ENCODE results near the gene MARK3. TPM values are rescaled to one million over a fixed set of nuclear protein-coding genes. Genes with fewer than 3 reads are reported as not detected.

The MARK3 gene
- total and polyA plus RNA-seq, 3 donors from 2014 or later = 93.9 to 198 (median 172) TPM

DNA sequence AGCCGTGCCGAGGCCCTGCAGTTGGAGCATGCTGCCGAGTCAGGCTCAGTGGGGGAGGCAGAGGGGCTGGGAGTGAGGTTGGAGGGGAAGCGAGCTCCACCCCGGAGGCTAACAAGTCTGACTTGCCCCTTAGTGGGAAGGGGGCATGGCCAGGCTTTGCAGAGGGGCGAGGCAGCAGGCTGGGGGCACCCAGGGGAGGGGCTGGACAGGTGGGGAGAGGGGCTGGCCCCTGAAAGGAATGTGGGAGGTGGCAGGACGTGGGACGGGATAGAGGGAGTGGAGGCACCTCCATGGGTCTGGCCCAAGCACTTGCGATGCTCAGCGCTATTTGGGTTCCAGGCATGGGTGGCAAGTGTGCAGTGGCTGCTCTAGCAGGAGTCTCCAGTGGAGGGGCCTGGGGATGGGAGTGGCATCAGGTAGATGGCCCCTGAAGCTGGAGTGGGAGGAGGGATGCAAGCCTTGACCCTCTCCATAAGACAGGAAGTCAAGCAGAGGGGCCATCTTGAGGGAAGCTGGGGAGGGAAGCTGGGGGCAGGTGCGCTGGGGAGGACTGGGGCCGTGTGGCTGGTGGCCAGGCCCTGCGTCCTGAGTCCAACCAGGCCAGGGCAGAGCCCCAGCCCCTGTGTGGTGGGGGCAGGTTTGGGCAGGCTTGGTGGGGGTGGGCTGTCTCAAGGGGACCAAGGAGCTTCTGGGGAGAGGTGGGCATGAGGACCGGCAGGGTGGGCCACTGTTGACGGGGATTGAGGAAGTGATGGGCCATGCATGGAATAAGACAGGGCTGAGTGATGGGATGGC, 146.4 kb downstream of the MARK3 start:
- H3K4me3 ChIP-seq = no peak overlapping the region
- H3K36me3 ChIP-seq (ENCODE audit: low read depth, missing control alignments) = no peaks in the 10 kb centered on the region
- no peak for DNase-seq
- intact Hi-C loops (cut with DNase I; ENCODE audit: low total_unique reads) = no loop called here
- H3K27ac ChIP-seq = no peak overlapping the region
- TF ChIP-seq CTCF (IDR thresholded peaks at IDR 0.05) (no peak), POLR2A (IDR thresholded peaks at IDR 0.05) (no peak)
- H3K4me1 ChIP-seq = peaks cover 59% of the 10 kb centered on the region
- H3K27me3 ChIP-seq = no peaks in the 10 kb centered on the region
- no peaks in the 10 kb centered on the region for H3K9me3 ChIP-seq
- WGBS, 2 donors = 85 to 93% methylated on average over 15 of the region's 15 CpGs

DNA sequence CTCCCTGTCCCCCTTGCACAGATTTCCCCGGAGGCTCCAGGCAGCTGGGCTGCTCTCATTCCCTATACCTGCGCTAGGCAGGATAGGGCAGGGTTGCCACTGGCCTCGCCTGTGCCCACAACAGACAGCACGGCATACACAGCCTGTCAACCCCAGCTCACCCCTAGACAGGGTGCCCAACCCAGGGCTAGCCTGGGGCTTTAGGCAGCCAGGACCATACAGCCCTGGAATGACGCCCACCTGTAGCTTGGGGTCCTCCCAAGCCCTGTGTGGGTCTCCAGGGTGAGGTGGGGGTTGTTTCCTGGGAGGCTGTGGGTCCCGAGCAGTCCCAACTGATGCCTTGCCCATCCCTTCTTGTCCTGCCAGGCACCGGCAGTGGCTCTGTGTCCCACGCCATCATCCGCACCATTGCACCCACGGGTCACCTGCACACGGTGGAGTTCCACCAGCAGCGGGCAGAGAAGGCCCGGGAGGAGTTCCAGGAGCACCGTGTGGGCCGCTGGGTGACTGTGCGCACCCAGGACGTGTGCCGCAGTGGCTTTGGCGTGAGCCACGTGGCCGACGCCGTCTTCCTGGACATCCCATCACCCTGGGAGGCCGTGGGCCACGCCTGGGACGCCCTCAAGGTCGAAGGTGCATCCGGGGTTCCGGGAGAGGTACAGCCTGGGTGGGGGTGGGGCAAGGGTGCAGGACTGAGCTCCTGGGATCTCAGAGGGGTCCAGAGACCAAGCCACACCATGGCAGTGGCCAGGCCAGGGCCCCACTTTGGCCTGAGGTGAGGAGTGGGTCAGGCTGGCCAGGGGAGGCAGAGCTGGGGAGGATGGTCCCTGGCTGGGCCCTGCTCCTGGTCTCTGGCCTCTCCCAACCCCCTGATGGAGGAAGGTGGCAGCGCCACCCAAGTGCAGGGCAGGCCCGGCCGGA, 147.3 kb downstream of the MARK3 start:
- no peak for TF ChIP-seq CTCF (IDR thresholded peaks at IDR 0.05)
- no peak for TF ChIP-seq POLR2A (IDR thresholded peaks at IDR 0.05)
- DNase-seq = no peak
- 70 to 73% methylated on average over 6 to 30 of the region's 32 CpGs for WGBS, 2 donors

DNA sequence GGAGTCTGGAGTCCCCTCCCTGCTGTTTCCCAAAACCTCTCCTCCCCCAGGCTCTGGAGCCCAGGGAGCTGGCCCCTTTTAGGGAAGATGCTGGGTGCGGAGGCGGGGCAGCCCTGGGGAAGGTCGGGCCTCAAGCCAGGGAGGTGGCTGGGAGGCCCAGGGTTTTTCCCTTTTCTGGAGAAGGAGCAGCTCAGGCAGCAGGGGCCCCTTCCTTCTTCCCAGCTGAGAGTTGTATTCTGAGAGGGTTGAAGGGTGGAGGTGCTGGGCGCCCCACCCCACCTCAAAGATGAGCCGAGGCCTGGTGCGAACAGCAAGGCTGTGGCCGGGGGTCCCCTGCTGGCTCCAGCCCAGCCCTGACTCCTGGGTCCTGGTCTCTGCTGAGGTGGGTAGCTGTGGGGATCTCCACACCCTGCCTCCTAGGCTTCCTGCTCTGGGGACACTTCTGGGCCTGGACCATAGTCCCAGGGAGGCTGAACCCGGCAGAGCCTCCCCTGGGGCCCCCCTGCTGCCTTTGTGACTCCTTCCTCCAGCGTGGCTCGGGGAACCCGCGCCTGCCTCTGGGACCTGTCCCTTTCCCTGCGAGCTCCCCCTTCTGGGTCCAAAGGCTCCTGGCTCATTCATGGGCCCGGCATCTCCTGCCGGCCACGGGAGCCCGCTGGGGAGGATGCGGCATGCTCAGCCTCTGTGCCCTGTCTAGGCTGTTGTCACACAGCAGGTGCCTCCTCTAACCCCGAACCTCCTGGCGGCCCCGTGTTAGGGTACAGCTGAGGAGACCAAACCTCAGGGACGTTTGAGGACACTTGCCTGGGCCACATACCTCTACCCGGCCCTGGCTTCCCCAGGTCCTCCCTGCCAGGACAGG, 148.2 kb downstream of the MARK3 start:
- H3K27ac ChIP-seq = peak overlapping the region; percentile 44 to 77
- no peaks in the 10 kb centered on the region for H3K9me3 ChIP-seq
- H3K27me3 ChIP-seq = no peaks in the 10 kb centered on the region
- no peak overlapping the region for H3K4me3 ChIP-seq
- H3K4me1 ChIP-seq = peaks cover 55% of the 10 kb centered on the region
- 64 to 67% methylated on average over 7 to 23 of the region's 23 CpGs for WGBS, 2 donors
- no peaks in the 10 kb centered on the region for H3K36me3 ChIP-seq (ENCODE audit: low read depth, missing control alignments)
- DNase-seq = peak; percentile 61
- intact Hi-C loops (cut with DNase I; ENCODE audit: low total_unique reads) = no loop called here
- TF ChIP-seq POLR2A (IDR thresholded peaks at IDR 0.05) (no peak), CTCF (IDR thresholded peaks at IDR 0.05) (no peak)

More for the DNA sequence above, 147.3 kb downstream of the MARK3 start:
- H3K4me1 ChIP-seq = peaks cover 55% of the 10 kb centered on the region
- peak overlapping the region in 1 of 2 donors; percentile 77 for H3K27ac ChIP-seq
- no peaks in the 10 kb centered on the region for H3K27me3 ChIP-seq
- intact Hi-C loops (cut with DNase I; ENCODE audit: low total_unique reads) = no loop called here
- H3K9me3 ChIP-seq = no peaks in the 10 kb centered on the region
- no peaks in the 10 kb centered on the region for H3K36me3 ChIP-seq (ENCODE audit: low read depth, missing control alignments)
- no peak overlapping the region for H3K4me3 ChIP-seq

- Histone ChIP-seq H3K9me3 (no peaks in the 10 kb centered on the region), H3K36me3 (ENCODE audit: low read depth, missing control alignments) (no peaks in the 10 kb centered on the region), H3K27ac (peak overlapping the region; percentile 44 to 77), H3K27me3 (no peaks in the 10 kb centered on the region), H3K4me3 (no peak overlapping the region), H3K4me1 (peaks cover 61% of the 10 kb centered on the region)
- no peak for TF ChIP-seq CTCF (IDR thresholded peaks at IDR 0.05)
- no peak for TF ChIP-seq POLR2A (IDR thresholded peaks at IDR 0.05)
- intact Hi-C loops (cut with DNase I; ENCODE audit: low total_unique reads) = no loop called here
- WGBS, 2 donors = 72 to 87% methylated on average over 10 to 24 of the region's 25 CpGs
- no peak for DNase-seq
These were observed 148.9 kb downstream of the MARK3 start for GRCh38 chr14:103533999-103534575.
